ENCODE data around the gene APLN. TPM values are rescaled to one million over a fixed set of nuclear protein-coding genes. Genes with fewer than 3 reads are reported as not detected.

Gene APLN, protein sequence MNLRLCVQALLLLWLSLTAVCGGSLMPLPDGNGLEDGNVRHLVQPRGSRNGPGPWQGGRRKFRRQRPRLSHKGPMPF
- polyA plus RNA-seq (ENCODE audit: low read depth in 6 of 6) = not detected

DNA sequence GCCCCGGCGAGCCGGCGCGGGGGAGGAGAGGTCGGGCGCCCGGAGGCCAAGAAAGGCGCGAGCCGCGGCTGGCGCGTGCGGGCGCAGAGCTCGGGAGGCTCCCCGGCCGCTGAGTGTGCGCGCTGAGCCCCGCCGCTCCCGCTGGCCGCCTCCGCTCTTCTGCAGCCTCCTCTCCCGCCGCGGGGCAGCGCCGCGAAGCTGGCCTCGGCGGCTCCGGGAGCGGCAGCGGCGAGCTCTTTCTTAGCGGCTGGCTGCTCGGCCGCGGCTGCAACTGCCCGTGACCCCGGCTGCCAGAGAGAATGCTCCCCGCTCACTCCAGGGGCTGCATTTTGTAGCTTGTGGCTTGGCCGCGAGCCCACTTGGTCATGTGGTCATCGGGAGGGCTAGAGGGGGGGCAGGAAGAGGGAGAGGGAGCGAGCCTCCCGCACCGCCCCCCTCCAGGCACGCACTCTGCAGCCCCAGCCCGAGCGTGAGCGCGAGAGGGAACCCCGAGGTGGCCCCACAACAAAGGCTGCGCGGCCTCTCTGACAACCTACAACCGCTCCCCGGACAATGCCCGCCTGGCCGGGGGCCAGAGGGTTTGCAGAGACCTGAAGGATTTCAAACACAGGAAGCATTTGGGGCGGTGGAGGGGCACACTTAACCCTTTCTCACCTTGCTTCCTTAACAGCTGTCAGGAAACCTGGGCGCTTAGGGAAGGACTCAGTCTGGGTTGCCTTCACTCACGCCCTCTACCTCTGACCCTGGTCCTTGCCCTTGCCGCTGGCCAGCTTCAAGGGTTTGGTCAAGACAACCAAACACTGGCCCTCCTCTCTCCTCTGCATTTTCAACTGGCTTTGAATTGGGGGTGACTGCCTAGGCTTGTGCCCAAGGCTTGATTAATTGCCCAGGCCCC, at the start of gene APLN:
TSS of gene APLN (minus strand) at position 305 of the 895 bp plus-strand sequence. CDS start 326 bp downstream, outside the sequence.
- Mint-ChIP-seq H3K9me3 (peaks cover 0 to 1% (median 0%) of the 10 kb centered on the region in 7 donors), H3K27me3 (peaks cover 15 to 36% (median 35%) of the 10 kb centered on the region in 3 donors), H3K36me3 (no peaks in the 10 kb centered on the region), H3K4me1 (peaks cover 11 to 18% (median 15%) of the 10 kb centered on the region in 3 donors), H3K27ac (no peak within 1 kb of the TSS), H3K4me3 (peak within 1 kb of the TSS; percentile 67 to 89 (median 76))
- DNase-seq = no peak
- peak; percentile 48 to 49 for ATAC-seq (ENCODE audit: low read depth in 2 of 2)

DNA sequence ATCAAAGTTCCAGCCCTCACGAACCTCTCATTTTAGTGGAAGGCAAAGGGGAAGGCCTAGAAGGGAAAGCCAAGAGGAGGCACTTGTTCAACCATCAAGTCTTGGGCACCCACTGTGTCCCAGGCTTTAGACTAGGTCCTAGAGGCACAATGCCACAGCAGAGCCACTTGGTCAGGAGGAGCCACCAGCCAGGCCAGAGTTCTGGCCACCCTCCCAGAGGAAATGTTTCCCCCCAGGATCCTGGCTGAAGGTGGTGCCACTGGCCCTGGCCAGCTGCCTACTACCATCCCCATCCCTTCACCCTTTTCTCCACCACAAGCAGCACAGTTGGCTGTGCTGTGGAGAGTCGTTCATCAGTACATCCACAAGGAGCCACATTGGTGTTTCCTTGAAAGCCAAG, 49.7 kb upstream of the APLN start:
- ATAC-seq (ENCODE audit: low read depth in 2 of 2) (no peak), DNase-seq (no peak)
- Mint-ChIP-seq H3K27me3 (peaks cover 0 to 12% (median 0%) of the 10 kb centered on the region in 3 donors), H3K4me3 (no peak overlapping the region), H3K9me3 (peaks cover 0 to 10% (median 6%) of the 10 kb centered on the region in 7 donors), H3K36me3 (peaks cover 0 to 7% of the 10 kb centered on the region in 2 donors), H3K4me1 (peaks cover 0 to 6% (median 0%) of the 10 kb centered on the region in 3 donors), H3K27ac (no peak overlapping the region)

DNA sequence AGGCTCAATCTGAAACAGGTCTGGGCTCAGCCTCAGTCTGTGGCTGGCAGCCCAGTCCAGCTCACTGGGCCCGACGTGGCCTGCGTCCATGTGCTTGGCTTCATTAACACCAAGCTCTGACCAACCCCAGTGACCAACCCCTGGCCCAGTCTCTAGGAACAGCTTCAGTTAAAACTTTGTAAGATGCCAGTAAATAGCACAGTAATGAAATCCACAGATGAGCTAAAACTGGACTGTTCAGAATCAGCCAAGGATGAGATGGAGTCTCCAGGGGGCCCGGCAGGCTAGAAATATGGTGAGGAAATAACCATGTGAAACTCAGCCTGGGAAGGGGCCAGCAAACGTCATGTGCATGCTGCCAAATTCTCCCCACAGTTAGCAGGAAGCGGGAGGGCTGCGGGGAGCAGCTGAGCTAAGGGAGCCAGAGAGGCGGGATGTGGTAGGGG, 46.9 kb upstream of the APLN start:
- H3K4me1 Mint-ChIP-seq = no peaks in the 10 kb centered on the region
- H3K9me3 Mint-ChIP-seq = peaks cover 0 to 4% (median 0%) of the 10 kb centered on the region in 7 donors
- H3K4me3 Mint-ChIP-seq = no peak overlapping the region
- peaks cover 0 to 2% (median 0%) of the 10 kb centered on the region in 3 donors for H3K27me3 Mint-ChIP-seq
- no peak for ATAC-seq (ENCODE audit: low read depth in 2 of 2)
- H3K36me3 Mint-ChIP-seq = no peaks in the 10 kb centered on the region
- H3K27ac Mint-ChIP-seq = no peak overlapping the region
- no peak for DNase-seq

DNA sequence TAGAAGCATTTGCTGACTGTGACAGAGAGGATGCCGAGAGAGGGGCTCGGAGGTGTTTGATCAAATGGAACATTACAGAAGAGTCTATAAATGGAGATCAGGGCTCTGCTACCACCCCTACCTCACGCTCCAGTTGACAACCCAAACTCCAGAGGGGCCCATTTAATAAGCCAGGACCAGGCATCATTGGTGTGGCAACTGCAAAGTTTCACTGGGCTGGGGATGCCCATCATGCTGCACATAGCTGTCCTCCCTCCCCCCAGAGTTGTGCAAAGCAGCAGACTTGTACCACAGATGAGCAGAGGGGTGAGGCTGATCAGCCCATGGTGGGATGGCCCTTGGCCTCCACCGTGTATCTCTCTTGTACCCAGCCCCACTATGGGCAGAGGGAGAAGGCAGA, 45.8 kb upstream of the APLN start:
- ATAC-seq (ENCODE audit: low read depth in 2 of 2) = no peak
- H3K4me3 Mint-ChIP-seq = no peak overlapping the region
- H3K9me3 Mint-ChIP-seq = peaks cover 0 to 4% (median 0%) of the 10 kb centered on the region in 7 donors

DNA sequence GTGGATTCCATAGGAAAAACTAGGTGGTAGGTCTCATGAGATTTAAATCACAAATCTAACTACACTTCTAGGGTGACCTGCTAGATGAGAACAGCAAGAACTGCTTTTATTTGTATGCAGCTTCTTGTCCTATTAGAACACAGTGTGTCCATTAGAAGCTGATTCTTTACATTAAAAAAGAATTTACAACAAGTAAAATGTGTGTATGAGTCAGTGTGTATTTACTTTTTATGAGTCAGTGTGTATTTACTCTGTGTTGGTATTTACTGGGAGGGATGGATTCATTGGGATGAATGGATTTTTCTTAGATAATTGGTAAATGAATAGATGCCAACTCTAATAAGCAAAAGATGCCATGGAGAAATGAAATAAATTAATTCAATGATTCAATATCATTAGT, 43.4 kb upstream of the APLN start:
- no peaks in the 10 kb centered on the region for H3K36me3 Mint-ChIP-seq
- H3K27ac Mint-ChIP-seq = peak overlapping the region in 1 of 6 donors; percentile 39
- no peak overlapping the region for H3K4me3 Mint-ChIP-seq
- H3K9me3 Mint-ChIP-seq = peaks cover 0 to 4% (median 0%) of the 10 kb centered on the region in 7 donors
- peaks cover 0 to 7% (median 0%) of the 10 kb centered on the region in 3 donors for H3K27me3 Mint-ChIP-seq
- DNase-seq (no peak), ATAC-seq (ENCODE audit: low read depth in 2 of 2) (no peak)
- no peaks in the 10 kb centered on the region for H3K4me1 Mint-ChIP-seq

More for the DNA sequence above, 45.8 kb upstream of the APLN start:
- Mint-ChIP-seq H3K27ac (peak overlapping the region in 1 of 6 donors; percentile 57), H3K4me1 (no peaks in the 10 kb centered on the region), H3K36me3 (no peaks in the 10 kb centered on the region), H3K27me3 (no peaks in the 10 kb centered on the region)
- DNase-seq = no peak

DNA sequence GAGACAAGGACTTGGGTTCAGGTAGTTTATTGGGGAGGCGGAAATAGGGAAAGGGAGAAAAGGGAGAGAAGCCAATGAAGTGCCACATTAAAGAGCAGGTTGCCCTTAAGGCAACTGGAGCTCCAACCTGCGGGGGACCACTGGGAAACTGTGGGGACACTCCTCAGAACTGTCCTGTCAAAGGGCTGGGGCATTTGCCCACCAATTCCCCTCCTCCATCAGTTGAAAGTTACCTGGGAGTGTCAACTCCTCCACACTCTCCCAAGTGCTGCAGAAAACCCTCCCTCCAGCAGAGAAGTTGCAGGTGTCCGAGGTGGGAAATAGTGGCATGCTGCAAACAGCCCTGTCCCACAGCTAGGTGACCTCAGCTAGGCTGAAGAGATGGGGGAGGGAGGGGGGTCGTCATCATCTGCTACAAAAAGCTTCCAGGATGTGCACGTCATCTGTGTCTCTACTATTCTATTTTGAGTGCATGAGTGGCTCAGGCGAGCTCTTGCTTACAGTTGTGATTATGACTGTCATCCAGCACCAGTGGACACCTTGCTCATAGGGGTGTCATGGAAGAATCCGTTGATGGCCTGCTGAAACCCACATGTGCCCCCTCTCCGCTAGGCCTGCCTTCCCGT, 42.6 kb upstream of the APLN start:
- Mint-ChIP-seq H3K4me1 (no peaks in the 10 kb centered on the region), H3K4me3 (no peak overlapping the region), H3K9me3 (peaks cover 0 to 4% (median 0%) of the 10 kb centered on the region in 7 donors), H3K36me3 (no peaks in the 10 kb centered on the region), H3K27me3 (peaks cover 0 to 7% (median 0%) of the 10 kb centered on the region in 3 donors), H3K27ac (peak overlapping the region in 1 of 6 donors; percentile 61)
- DNase-seq (no peak), ATAC-seq (ENCODE audit: low read depth in 2 of 2) (no peak)

DNA sequence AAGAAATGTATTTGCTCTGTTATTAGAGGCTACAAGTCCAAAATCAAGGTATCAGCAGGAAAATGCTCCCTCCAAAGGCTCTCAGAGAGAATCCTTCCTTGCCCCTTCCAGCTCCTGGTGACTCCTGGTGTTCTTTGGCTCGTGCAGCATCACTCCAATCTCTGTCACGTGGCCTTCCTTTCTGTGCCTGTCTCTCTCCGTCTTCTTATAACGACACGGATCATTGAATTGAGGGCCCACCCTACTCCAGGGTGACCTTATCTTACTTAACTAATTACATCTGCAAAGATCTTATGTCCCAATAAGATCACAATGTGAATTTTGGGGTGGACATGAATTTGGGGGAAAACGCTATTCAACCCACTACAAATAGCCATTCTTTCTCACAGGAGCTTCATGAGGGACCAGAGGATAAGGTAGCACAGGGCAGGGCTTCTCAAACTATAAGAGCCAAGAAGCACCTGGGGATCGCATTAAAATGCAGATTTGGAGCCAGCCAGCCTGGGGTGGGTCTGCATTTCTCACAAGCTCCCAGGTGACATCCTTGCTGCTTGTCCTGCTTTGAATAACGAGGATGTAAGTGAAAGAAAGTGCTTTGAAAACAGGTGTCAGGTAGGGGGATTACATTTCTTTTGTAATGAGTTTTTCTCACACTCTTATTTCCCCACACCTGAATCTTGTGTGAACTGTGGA, 41.9 kb upstream of the APLN start:
- peaks cover 0 to 7% (median 0%) of the 10 kb centered on the region in 3 donors for H3K27me3 Mint-ChIP-seq
- H3K9me3 Mint-ChIP-seq = peaks cover 0 to 4% (median 0%) of the 10 kb centered on the region in 7 donors
- no peaks in the 10 kb centered on the region for H3K4me1 Mint-ChIP-seq
- H3K4me3 Mint-ChIP-seq = peak overlapping the region in 1 of 8 donors; percentile 12
- H3K36me3 Mint-ChIP-seq = no peaks in the 10 kb centered on the region
- no peak overlapping the region for H3K27ac Mint-ChIP-seq
- DNase-seq (no peak), ATAC-seq (ENCODE audit: low read depth in 2 of 2) (no peak)

DNA sequence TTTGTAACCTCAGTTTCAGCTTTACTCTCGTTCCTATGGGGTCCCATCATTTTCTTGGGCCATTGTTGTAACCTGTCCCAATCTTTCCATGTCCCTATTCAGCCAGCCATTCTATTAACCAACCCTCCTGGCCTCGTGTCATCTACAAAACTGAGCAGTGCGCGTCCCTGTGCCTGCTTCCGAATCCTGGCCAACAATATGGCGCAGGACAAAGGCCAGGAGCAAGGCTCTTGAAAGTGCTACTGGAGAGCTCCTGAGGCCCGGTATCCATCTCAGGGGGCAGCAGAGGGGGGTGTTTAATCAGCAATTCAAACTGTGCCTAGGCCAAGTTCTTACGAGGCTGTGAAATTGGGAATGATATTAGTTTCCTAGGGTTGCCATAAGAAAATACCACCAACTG, 41.2 kb upstream of the APLN start:
- Mint-ChIP-seq H3K4me1 (no peaks in the 10 kb centered on the region), H3K4me3 (no peak overlapping the region), H3K27me3 (peaks cover 0 to 7% (median 0%) of the 10 kb centered on the region in 3 donors), H3K27ac (peak overlapping the region in 2 of 6 donors; percentile 26 to 85), H3K36me3 (no peaks in the 10 kb centered on the region), H3K9me3 (peaks cover 0 to 4% (median 0%) of the 10 kb centered on the region in 7 donors)
- no peak for DNase-seq
- no peak for ATAC-seq (ENCODE audit: low read depth in 2 of 2)

DNA sequence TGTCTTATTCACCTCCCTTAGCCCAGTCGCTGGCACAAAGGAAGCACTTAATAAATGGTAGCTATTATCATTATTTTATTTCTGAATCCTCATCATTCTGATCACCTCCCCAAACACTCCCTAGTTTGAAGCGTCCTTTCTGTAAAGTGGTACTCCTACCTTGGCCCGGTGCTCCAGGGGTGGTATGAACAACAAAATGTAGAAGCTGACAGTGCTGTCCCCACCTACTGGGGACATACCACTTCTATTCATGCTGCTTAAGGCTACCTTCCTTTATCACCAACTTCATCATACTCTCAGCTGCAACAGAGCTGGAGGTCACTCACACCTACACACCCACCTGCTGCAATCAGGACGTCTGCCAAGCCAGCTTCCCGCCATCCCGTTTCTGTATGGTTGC, 40.8 kb upstream of the APLN start:
- ATAC-seq (ENCODE audit: low read depth in 2 of 2) (no peak), DNase-seq (no peak)
- Mint-ChIP-seq H3K4me1 (no peaks in the 10 kb centered on the region), H3K36me3 (no peaks in the 10 kb centered on the region), H3K27me3 (peaks cover 0 to 7% (median 0%) of the 10 kb centered on the region in 3 donors), H3K27ac (peak overlapping the region in 1 of 6 donors; percentile 85), H3K4me3 (no peak overlapping the region), H3K9me3 (peaks cover 0 to 4% (median 0%) of the 10 kb centered on the region in 7 donors)

DNA sequence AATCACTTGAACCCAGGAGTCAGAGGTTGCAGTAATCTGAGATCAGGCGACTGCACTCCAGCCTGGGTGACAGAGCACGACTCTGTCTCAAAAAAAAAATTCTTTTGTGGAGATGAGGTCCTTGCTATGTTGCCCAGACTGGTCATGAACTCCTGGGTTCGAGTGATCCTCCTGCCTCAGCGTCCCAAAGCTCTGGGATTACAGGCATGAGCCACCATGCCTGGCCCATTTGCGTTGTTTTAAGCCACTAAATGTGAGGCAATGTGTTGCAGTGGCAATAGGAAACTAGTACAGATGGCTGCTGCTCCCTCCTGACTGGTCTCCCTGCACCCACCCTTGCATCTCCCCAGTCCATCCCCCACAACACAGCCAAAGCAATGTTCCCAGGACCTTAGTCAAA, 40.0 kb upstream of the APLN start:
- Mint-ChIP-seq H3K27ac (no peak overlapping the region), H3K27me3 (peaks cover 0 to 7% (median 0%) of the 10 kb centered on the region in 3 donors), H3K4me3 (no peak overlapping the region), H3K9me3 (peaks cover 0 to 4% (median 0%) of the 10 kb centered on the region in 7 donors), H3K36me3 (no peaks in the 10 kb centered on the region), H3K4me1 (no peaks in the 10 kb centered on the region)
- DNase-seq (no peak), ATAC-seq (ENCODE audit: low read depth in 2 of 2) (no peak)

DNA sequence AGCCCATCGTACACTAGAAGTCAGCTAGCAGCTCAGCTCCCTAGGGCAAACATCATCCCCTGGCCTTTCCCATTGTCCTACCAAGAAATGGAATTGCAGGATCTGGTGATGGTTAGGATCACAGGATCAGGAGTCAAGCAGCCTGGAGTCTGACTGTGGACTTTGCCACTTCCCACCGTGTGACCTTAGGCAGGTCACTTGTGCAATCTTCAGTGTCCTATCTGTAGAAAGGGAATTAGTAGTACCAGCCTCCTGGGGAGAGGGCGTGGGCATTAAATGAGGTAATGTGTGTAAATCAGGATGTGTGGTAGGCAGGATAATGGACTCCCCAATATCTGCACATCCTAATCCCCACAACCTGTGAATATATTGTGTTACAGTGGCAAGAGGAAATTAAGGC, 38.6 kb upstream of the APLN start:
- peaks cover 0 to 7% (median 0%) of the 10 kb centered on the region in 3 donors for H3K27me3 Mint-ChIP-seq
- peaks cover 0 to 1% (median 0%) of the 10 kb centered on the region in 7 donors for H3K9me3 Mint-ChIP-seq
- no peak overlapping the region for H3K4me3 Mint-ChIP-seq
- H3K27ac Mint-ChIP-seq = no peak overlapping the region
- ATAC-seq (ENCODE audit: low read depth in 2 of 2) (no peak), DNase-seq (no peak)
- H3K36me3 Mint-ChIP-seq = no peaks in the 10 kb centered on the region
- no peaks in the 10 kb centered on the region for H3K4me1 Mint-ChIP-seq

DNA sequence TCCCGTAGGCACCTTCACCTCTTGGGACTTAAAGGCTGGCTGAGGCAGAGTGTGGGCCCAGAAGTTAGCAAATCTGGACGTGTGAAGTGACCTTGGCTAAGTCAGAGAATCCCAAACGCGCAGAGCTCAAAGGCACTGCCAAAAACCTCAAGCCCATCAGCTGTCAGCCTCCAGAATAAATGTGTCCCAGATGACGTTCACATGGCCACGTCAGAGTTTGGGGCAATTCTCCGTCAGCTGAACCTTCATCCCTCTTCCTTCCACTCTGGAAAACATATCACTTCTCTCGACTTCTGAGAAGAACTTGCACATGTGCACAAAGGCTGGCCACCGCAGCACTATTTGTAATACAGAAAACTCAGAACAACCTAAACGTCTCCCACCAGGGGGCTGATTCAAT, 35.7 kb upstream of the APLN start:
- Mint-ChIP-seq H3K9me3 (peaks cover 0 to 1% (median 0%) of the 10 kb centered on the region in 7 donors), H3K4me1 (no peaks in the 10 kb centered on the region), H3K36me3 (no peaks in the 10 kb centered on the region), H3K27ac (peak overlapping the region in 1 of 6 donors; percentile 61), H3K27me3 (peaks cover 0 to 7% (median 0%) of the 10 kb centered on the region in 3 donors), H3K4me3 (no peak overlapping the region)
- ATAC-seq (ENCODE audit: low read depth in 2 of 2) = no peak
- DNase-seq = no peak

DNA sequence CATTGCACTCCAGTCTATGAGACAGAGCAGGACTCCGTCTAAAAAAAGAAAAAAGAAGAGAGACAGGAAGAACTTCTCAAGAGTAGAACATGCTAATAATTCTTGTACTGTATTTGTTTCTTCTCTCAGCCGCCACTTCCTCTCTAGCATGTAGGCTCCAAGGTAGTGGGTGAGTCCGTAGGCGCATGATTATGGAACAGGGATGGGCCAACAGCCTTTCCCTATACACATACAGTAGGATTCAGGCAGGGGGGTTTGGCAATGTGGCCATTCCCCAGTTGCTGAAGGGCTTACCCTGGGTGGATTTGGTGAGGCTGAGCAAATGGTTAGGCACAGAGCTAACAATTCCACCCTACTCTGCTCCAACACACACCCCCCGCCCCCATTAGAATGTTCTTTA, 35.0 kb upstream of the APLN start:
- no peaks in the 10 kb centered on the region for H3K4me1 Mint-ChIP-seq
- H3K27ac Mint-ChIP-seq = peak overlapping the region in 1 of 6 donors; percentile 63
- H3K36me3 Mint-ChIP-seq = no peaks in the 10 kb centered on the region
- DNase-seq (no peak), ATAC-seq (ENCODE audit: low read depth in 2 of 2) (no peak)
- peaks cover 0 to 1% (median 0%) of the 10 kb centered on the region in 3 donors for H3K27me3 Mint-ChIP-seq
- H3K9me3 Mint-ChIP-seq = peaks cover 0 to 1% (median 0%) of the 10 kb centered on the region in 7 donors
- no peak overlapping the region for H3K4me3 Mint-ChIP-seq
